Measurements from ENCODE around the gene MPPED1.

The MPPED1 gene

DNA sequence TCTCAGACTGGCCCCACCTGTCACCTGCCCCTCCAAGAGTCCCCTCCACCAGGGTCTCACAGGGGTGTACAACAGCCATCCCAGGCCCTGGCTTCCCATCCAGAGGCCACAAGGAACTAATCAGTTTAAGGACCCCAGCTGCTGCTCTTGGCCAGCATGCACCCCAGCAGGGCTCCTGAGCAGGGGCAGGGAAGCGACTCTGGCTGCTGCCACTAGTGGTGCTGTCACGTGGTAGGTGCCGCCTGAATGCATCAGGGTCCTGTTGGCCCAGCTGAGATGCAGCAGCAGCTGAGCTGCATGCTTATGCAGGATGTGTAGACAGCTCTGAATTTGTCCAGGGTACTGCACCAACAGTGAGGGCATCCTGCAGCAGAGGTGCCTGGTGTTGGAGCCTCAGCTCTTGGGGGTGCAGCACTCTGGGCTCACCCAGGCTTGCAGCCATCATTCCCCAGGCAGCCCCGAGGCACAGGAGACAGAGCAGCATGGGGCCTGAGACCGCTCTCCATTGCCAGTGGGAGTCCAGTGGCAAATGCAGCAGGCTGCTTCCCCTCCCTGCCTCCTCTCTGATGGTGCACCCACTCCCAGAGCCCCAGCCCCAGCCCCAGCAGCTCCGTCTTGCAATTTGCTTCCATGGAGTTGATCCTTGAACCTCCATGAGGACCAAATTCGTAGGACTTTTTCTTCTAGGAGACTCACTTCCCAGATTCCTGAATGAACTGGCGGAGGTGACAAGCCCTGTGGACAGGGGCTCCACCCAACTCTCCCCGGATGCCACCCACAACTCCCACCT is 98.7 kb downstream of the MPPED1 start:
- Histone ChIP-seq H3K27ac (ENCODE audit: low read length, poor library complexity, severe bottlenecking) (no peak overlapping the region), H2BK12ac (ENCODE audit: low read length in 2 of 2) (no peak overlapping the region), H2BK5ac (ENCODE audit: low read depth, low read length, poor library complexity, severe bottlenecking) (no peak overlapping the region), H3K36me3 (ENCODE audit: control insufficient read depth in 1 of 2, insufficient read depth in 2 of 2, low read depth in 1 of 2, low read length in 2 of 2) (no peaks in the 10 kb centered on the region), H3K4ac (ENCODE audit: low read depth in 1 of 2, low read length in 2 of 2) (no peak overlapping the region), H3K79me1 (replicated peaks; ENCODE audit: low read length, poor library complexity, severe bottlenecking) (no peaks in the 10 kb centered on the region), H4K91ac (ENCODE audit: low read length) (no peak overlapping the region), H4K8ac (ENCODE audit: low read length) (no peak overlapping the region), H3K9ac (ENCODE audit: low read length) (no peak overlapping the region), H3K27me3 (ENCODE audit: control insufficient read depth in 1 of 2, insufficient read depth in 1 of 2, low read length in 2 of 2) (no peaks in the 10 kb centered on the region), H2AK5ac (ENCODE audit: low read length, severe bottlenecking) (no peak overlapping the region), H3K14ac (ENCODE audit: low read length in 2 of 2) (no peak overlapping the region), H3K18ac (ENCODE audit: low read depth in 1 of 2, low read length in 2 of 2) (no peak overlapping the region), H3K4me3 (ENCODE audit: insufficient read depth in 1 of 2, low read depth in 1 of 2, low read length in 2 of 2) (no peak overlapping the region), H3K9me3 (ENCODE audit: control insufficient read depth, low read length) (no peaks in the 10 kb centered on the region), H2BK120ac (ENCODE audit: low read depth, low read length) (no peak overlapping the region), H3K23ac (ENCODE audit: low read length in 2 of 2) (no peak overlapping the region), H3K4me2 (ENCODE audit: low read length, poor library complexity, severe bottlenecking) (no peak overlapping the region), H2BK15ac (ENCODE audit: low read depth, poor library complexity, severe bottlenecking) (no peak overlapping the region), H2AFZ (ENCODE audit: low read depth, low read length) (no peak overlapping the region), H3K4me1 (ENCODE audit: control insufficient read depth, insufficient read depth, low read depth, low read length) (no peaks in the 10 kb centered on the region)
- 64% methylated on average over 9 of the region's 9 CpGs for WGBS
- DNase-seq, result no peak

DNA sequence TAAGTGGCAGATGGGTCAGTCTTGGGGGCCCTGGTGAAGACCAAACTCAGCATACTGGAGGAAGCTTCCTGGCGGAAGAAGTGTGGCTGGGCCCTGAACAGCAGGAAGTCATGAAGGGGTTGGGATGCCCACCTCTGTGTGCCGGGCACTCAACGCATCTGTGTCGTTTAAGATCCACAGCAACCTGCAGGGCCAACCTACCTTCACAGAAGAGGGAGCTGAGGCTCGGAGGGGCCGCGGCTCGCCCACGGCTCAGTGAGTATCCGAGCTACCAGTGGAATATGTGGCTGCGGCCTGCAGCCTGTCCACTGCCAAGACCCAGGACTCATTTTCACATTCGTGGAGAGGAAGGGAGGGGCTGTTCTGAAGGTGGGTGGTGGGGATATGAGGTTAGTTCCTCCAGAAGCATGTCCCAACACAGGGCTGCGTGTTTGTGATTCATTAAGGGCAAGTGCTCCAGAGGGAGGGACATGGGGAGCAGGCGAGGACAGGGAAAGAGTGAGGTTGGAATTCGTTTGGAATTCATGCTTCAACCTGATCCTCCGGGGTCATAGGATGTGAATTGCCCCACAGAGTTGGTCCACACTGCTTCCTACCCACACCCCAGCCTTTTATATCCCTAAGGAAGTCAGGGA is 99.6 kb downstream of the MPPED1 start:
- Histone ChIP-seq H3K4me2 (ENCODE audit: low read length, poor library complexity, severe bottlenecking) (no peak overlapping the region), H4K8ac (ENCODE audit: low read length) (no peak overlapping the region), H3K4me3 (ENCODE audit: insufficient read depth in 1 of 2, low read depth in 1 of 2, low read length in 2 of 2) (no peak overlapping the region), H3K18ac (ENCODE audit: low read depth in 1 of 2, low read length in 2 of 2) (no peak overlapping the region), H2BK15ac (ENCODE audit: low read depth, poor library complexity, severe bottlenecking) (no peak overlapping the region), H2AFZ (ENCODE audit: low read depth, low read length) (no peak overlapping the region), H3K27me3 (ENCODE audit: control insufficient read depth in 1 of 2, insufficient read depth in 1 of 2, low read length in 2 of 2) (no peaks in the 10 kb centered on the region), H2BK120ac (ENCODE audit: low read depth, low read length) (no peak overlapping the region), H4K91ac (ENCODE audit: low read length) (no peak overlapping the region), H3K4ac (ENCODE audit: low read depth in 1 of 2, low read length in 2 of 2) (no peak overlapping the region), H2AK5ac (ENCODE audit: low read length, severe bottlenecking) (no peak overlapping the region), H3K79me1 (replicated peaks; ENCODE audit: low read length, poor library complexity, severe bottlenecking) (no peaks in the 10 kb centered on the region), H3K27ac (ENCODE audit: low read length, poor library complexity, severe bottlenecking) (no peak overlapping the region), H2BK5ac (ENCODE audit: low read depth, low read length, poor library complexity, severe bottlenecking) (no peak overlapping the region), H2BK12ac (ENCODE audit: low read length in 2 of 2) (no peak overlapping the region), H3K9me3 (ENCODE audit: control insufficient read depth, low read length) (no peaks in the 10 kb centered on the region), H3K36me3 (ENCODE audit: control insufficient read depth in 1 of 2, insufficient read depth in 2 of 2, low read depth in 1 of 2, low read length in 2 of 2) (no peaks in the 10 kb centered on the region), H3K23ac (ENCODE audit: low read length in 2 of 2) (no peak overlapping the region), H3K4me1 (ENCODE audit: control insufficient read depth, insufficient read depth, low read depth, low read length) (no peaks in the 10 kb centered on the region), H3K14ac (ENCODE audit: low read length in 2 of 2) (no peak overlapping the region), H3K9ac (ENCODE audit: low read length) (no peak overlapping the region)
- DNase-seq, result no peak
- 84% methylated on average over 14 of the region's 16 CpGs for WGBS

DNA sequence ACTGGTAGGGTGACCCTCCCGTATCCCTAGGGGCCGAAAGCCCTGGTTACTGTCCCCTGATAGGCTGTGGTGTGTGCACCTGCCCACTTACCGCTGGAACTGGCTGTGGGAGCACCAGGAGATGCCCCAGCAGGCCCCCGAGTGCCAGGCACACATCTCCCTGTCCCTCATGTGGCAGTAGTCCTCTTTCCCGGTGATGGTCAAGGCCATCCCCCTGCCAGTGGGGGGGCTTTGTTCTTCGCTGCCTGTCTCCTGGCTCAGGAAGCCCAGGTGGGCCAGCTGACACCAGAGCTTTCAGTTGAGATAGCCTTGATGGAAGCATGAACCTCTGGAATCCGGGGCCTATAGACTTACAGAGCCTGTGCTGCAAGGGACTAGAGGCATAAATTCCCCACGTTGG is 100.5 kb downstream of the MPPED1 start:
- no peak for DNase-seq
- no peak overlapping the region for H4K91ac ChIP-seq (ENCODE audit: low read length)
- no peak overlapping the region for H2BK15ac ChIP-seq (ENCODE audit: low read depth, poor library complexity, severe bottlenecking)
- no peak overlapping the region for H3K4me2 ChIP-seq (ENCODE audit: low read length, poor library complexity, severe bottlenecking)
- H2BK12ac ChIP-seq (ENCODE audit: low read length in 2 of 2), result no peak overlapping the region
- H3K4me3 ChIP-seq (ENCODE audit: insufficient read depth in 1 of 2, low read depth in 1 of 2, low read length in 2 of 2), result no peak overlapping the region
- no peaks in the 10 kb centered on the region for H3K36me3 ChIP-seq (ENCODE audit: control insufficient read depth in 1 of 2, insufficient read depth in 2 of 2, low read depth in 1 of 2, low read length in 2 of 2)
- no peak overlapping the region for H3K9ac ChIP-seq (ENCODE audit: low read length)
- H3K4me1 ChIP-seq (ENCODE audit: control insufficient read depth, insufficient read depth, low read depth, low read length), result no peaks in the 10 kb centered on the region
- H3K27me3 ChIP-seq (ENCODE audit: control insufficient read depth in 1 of 2, insufficient read depth in 1 of 2, low read length in 2 of 2), result no peaks in the 10 kb centered on the region
- no peak overlapping the region for H3K23ac ChIP-seq (ENCODE audit: low read length in 2 of 2)
- no peak overlapping the region for H3K27ac ChIP-seq (ENCODE audit: low read length, poor library complexity, severe bottlenecking)
- H2BK120ac ChIP-seq (ENCODE audit: low read depth, low read length), result no peak overlapping the region
- H3K9me3 ChIP-seq (ENCODE audit: control insufficient read depth, low read length), result no peaks in the 10 kb centered on the region
- 69% methylated on average over 8 of the region's 8 CpGs for WGBS
- no peak overlapping the region for H3K4ac ChIP-seq (ENCODE audit: low read depth in 1 of 2, low read length in 2 of 2)
- H4K8ac ChIP-seq (ENCODE audit: low read length), result no peak overlapping the region
- no peak overlapping the region for H2AFZ ChIP-seq (ENCODE audit: low read depth, low read length)
- no peak overlapping the region for H3K18ac ChIP-seq (ENCODE audit: low read depth in 1 of 2, low read length in 2 of 2)
- H2AK5ac ChIP-seq (ENCODE audit: low read length, severe bottlenecking), result no peak overlapping the region
- no peak overlapping the region for H3K14ac ChIP-seq (ENCODE audit: low read length in 2 of 2)
- H2BK5ac ChIP-seq (ENCODE audit: low read depth, low read length, poor library complexity, severe bottlenecking), result no peak overlapping the region
- H3K79me1 ChIP-seq (replicated peaks; ENCODE audit: low read length, poor library complexity, severe bottlenecking), result no peaks in the 10 kb centered on the region

DNA sequence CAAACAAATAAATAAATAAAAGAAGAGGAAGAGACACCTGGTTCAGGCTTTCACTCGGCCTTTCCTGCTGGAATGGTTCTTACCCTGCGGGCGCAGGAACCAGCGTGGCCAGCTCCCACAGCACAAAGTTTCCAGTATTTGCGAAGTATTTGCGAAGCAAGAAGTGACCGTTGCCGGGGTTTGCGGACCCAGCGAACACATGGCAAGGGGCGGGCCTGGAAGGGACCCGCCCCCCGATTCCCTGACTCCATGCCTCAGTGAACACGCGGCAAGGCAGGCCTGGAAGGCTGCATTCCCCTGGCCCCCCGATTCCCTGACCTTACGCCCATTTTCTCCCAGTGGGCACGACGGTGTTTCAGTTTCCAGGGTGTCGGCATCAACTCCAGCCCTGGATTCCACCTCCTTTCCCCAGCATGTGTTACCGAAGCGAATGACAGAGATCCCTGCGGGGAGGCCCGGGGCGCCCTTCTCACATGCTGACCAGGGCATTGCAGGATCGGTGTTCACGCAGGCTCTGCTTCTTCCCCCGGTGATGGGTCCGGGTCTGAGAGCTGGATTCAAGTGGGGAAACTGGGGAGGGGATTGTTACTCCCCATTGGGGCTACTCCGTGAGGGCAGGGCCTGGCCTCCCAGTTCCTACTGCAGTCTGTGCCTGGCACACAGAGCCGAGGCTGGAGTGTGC is 102.8 kb downstream of the MPPED1 start:
- no peak overlapping the region for H2BK12ac ChIP-seq (ENCODE audit: low read length in 2 of 2)
- no peak overlapping the region for H3K18ac ChIP-seq (ENCODE audit: low read depth in 1 of 2, low read length in 2 of 2)
- no peaks in the 10 kb centered on the region for H3K36me3 ChIP-seq (ENCODE audit: control insufficient read depth in 1 of 2, insufficient read depth in 2 of 2, low read depth in 1 of 2, low read length in 2 of 2)
- H3K27ac ChIP-seq (ENCODE audit: low read length, poor library complexity, severe bottlenecking), result no peak overlapping the region
- no peaks in the 10 kb centered on the region for H3K9me3 ChIP-seq (ENCODE audit: control insufficient read depth, low read length)
- no peak overlapping the region for H4K91ac ChIP-seq (ENCODE audit: low read length)
- no peak for DNase-seq
- peaks cover 0 to 4% of the 10 kb centered on the region in 2 experiments for H3K27me3 ChIP-seq (ENCODE audit: control insufficient read depth in 1 of 2, insufficient read depth in 1 of 2, low read length in 2 of 2)
- H2AK5ac ChIP-seq (ENCODE audit: low read length, severe bottlenecking), result no peak overlapping the region
- H3K14ac ChIP-seq (ENCODE audit: low read length in 2 of 2), result no peak overlapping the region
- no peak overlapping the region for H4K8ac ChIP-seq (ENCODE audit: low read length)
- no peak overlapping the region for H3K9ac ChIP-seq (ENCODE audit: low read length)
- no peaks in the 10 kb centered on the region for H3K4me1 ChIP-seq (ENCODE audit: control insufficient read depth, insufficient read depth, low read depth, low read length)
- no peak overlapping the region for H2BK5ac ChIP-seq (ENCODE audit: low read depth, low read length, poor library complexity, severe bottlenecking)
- H3K4me2 ChIP-seq (ENCODE audit: low read length, poor library complexity, severe bottlenecking), result no peak overlapping the region
- H3K79me1 ChIP-seq (replicated peaks; ENCODE audit: low read length, poor library complexity, severe bottlenecking), result no peaks in the 10 kb centered on the region
- H2AFZ ChIP-seq (ENCODE audit: low read depth, low read length), result no peak overlapping the region
- no peak overlapping the region for H2BK120ac ChIP-seq (ENCODE audit: low read depth, low read length)
- H3K4me3 ChIP-seq (ENCODE audit: insufficient read depth in 1 of 2, low read depth in 1 of 2, low read length in 2 of 2), result no peak overlapping the region
- H3K4ac ChIP-seq (ENCODE audit: low read depth in 1 of 2, low read length in 2 of 2), result no peak overlapping the region
- no peak overlapping the region for H2BK15ac ChIP-seq (ENCODE audit: low read depth, poor library complexity, severe bottlenecking)
- no peak overlapping the region for H3K23ac ChIP-seq (ENCODE audit: low read length in 2 of 2)
- WGBS, result 89% methylated on average over 31 of the region's 31 CpGs
